Nephron (organoid): ENCODE results near the gene CD59.

Experiments used
- H3K27ac Mint-ChIP-seq, 3 experiments: 2 replicates each; pipeline ENCODE4 v1.8.0; 2020; ENCODE audit warnings: mixed read lengths in 3 of 3, mild to moderate bottlenecking in 2 of 3, moderate library complexity in 1 of 3
- H3K27me3 Mint-ChIP-seq: 2 replicates; pipeline ENCODE4 v1.8.0; 2021; ENCODE audit warnings: low read depth, mild to moderate bottlenecking, moderate library complexity, mixed read lengths
- H3K36me3 Mint-ChIP-seq: 2 replicates; pipeline ENCODE4 v1.8.0; 2020; ENCODE audit warnings: low read depth, mixed read lengths
- H3K4me1 Mint-ChIP-seq: 2 replicates; pipeline ENCODE4 v1.8.0; 2020; ENCODE audit warnings: mixed read lengths
- H3K4me3 Mint-ChIP-seq, 3 experiments: 2 replicates each; pipeline ENCODE4 v1.8.0; 2020; ENCODE audit warnings: mild to moderate bottlenecking in 3 of 3, mixed read lengths in 3 of 3, moderate library complexity in 2 of 3
- H3K9me3 Mint-ChIP-seq: 2 replicates; pipeline ENCODE4 v1.8.0; 2020; ENCODE audit warnings: mixed read lengths
- TF ChIP-seq, protein P1 (sequence below), 3 experiments: fragments of 200-600 bp; sonication (generic); IDR thresholded peaks; one replicate each; pipeline ENCODE4 v1.5.0; 2021; ENCODE audit warnings: antibody characterized with exemption in 3 of 3; ENCODE audit not compliant: unreplicated experiment in 3 of 3

CD59 gene

GRCh38 chr11:33741806-33742205 lies 5.6 kb upstream of the CD59 start:
- Mint-ChIP-seq H3K4me3 (no peak overlapping the region), H3K9me3 (no peaks in the 10 kb centered on the region), H3K4me1 (peaks cover 14% of the 10 kb centered on the region), H3K27me3 (peaks cover 3% of the 10 kb centered on the region), H3K36me3 (peaks cover 23% of the 10 kb centered on the region), H3K27ac (no peak overlapping the region)
- TF ChIP-seq, protein P1, sequence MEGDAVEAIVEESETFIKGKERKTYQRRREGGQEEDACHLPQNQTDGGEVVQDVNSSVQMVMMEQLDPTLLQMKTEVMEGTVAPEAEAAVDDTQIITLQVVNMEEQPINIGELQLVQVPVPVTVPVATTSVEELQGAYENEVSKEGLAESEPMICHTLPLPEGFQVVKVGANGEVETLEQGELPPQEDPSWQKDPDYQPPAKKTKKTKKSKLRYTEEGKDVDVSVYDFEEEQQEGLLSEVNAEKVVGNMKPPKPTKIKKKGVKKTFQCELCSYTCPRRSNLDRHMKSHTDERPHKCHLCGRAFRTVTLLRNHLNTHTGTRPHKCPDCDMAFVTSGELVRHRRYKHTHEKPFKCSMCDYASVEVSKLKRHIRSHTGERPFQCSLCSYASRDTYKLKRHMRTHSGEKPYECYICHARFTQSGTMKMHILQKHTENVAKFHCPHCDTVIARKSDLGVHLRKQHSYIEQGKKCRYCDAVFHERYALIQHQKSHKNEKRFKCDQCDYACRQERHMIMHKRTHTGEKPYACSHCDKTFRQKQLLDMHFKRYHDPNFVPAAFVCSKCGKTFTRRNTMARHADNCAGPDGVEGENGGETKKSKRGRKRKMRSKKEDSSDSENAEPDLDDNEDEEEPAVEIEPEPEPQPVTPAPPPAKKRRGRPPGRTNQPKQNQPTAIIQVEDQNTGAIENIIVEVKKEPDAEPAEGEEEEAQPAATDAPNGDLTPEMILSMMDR (IDR thresholded peaks at IDR 0.05; ENCODE audit: unreplicated experiment in 3 of 3) = no peak

DNA sequence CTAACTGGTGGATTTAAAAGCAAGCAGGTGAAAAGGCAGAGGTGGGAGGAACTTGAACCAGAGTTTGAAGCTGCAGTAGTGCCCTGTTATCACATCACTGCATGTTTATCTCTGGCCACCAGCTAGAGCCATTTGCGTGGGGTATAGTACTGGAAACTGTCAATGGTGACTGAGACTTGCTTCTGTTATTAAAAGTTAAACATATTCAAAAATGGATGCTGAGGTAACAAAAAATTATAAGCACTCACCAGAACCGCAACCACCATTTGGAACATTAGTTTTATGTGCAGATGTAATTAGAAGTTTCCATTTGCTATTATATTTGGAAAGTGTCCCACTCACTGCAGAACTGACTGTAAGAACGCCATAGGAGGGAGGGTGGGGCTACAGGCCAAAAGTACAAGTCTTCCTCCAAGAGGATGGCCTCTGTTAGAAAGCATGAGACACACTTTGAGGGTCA lies 1.2 kb upstream of the CD59 start:
- H3K4me1 Mint-ChIP-seq = peaks cover 41% of the 10 kb centered on the region

GRCh38 chr11:33735271-33736147 lies 714 bp downstream of the CD59 start:
- TF ChIP-seq, protein P1 (IDR thresholded peaks at IDR 0.05; ENCODE audit: unreplicated experiment in 3 of 3) = peak in 1 of 3 experiments; percentile 16
- H3K27ac Mint-ChIP-seq = peak overlapping the region; percentile 40 to 65 (median 58)
- H3K4me1 Mint-ChIP-seq = peaks cover 54% of the 10 kb centered on the region
- peak overlapping the region; percentile 88 to 95 (median 92) for H3K4me3 Mint-ChIP-seq
- peaks cover 3% of the 10 kb centered on the region for H3K27me3 Mint-ChIP-seq
- peaks cover 26% of the 10 kb centered on the region for H3K36me3 Mint-ChIP-seq
- H3K9me3 Mint-ChIP-seq = no peaks in the 10 kb centered on the region

More for the DNA sequence above, 1.2 kb upstream of the CD59 start:
- Mint-ChIP-seq H3K9me3 (no peaks in the 10 kb centered on the region), H3K36me3 (peaks cover 22% of the 10 kb centered on the region), H3K4me3 (peak overlapping the region; percentile 88 to 95 (median 92)), H3K27ac (peak overlapping the region; percentile 65 to 76 (median 67)), H3K27me3 (peaks cover 3% of the 10 kb centered on the region)
- TF ChIP-seq, protein P1 (IDR thresholded peaks at IDR 0.05; ENCODE audit: unreplicated experiment in 3 of 3) = no peak

DNA sequence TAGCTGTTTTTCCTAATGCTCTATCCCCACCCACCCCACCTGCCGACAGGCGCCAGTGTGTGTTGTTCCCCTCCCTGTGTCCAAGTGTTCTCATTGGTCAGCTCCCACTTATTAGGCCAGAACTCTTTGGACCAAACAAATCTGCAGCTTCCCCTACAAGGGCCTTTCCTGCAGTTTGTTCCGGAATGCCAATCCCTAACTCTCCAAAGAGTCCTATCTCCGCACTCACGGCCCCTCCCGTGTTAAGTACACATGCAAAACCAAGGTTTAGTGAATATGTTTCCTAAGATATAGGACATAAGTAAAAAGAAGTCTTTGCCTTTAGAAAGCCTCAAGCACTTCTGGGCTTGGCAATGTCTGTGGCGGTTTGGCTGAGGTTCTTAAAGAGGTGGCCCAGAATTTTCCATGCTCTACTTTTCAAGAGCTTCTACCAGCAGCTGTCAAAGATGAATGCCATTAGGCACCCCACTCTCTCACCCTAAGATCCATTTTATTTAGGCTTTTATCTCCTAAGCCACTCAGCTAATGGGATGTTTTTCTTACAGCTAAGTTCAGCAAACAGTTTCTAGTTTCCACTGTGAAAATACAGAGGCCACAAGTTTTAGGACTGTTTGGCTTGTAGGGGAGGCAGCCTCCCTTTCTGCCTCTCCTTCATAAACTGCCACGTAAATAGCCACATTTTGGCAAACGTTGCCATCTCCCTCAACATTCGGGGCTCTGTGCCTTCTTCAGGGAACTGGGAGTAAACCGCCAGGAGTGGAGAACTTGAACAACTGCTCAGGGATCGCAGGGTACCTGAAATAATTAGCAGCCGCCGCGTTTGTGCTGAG lies 1.6 kb downstream of the CD59 start:
- peak overlapping the region; percentile 88 to 95 (median 92) for H3K4me3 Mint-ChIP-seq
- H3K27me3 Mint-ChIP-seq = peaks cover 3% of the 10 kb centered on the region

DNA sequence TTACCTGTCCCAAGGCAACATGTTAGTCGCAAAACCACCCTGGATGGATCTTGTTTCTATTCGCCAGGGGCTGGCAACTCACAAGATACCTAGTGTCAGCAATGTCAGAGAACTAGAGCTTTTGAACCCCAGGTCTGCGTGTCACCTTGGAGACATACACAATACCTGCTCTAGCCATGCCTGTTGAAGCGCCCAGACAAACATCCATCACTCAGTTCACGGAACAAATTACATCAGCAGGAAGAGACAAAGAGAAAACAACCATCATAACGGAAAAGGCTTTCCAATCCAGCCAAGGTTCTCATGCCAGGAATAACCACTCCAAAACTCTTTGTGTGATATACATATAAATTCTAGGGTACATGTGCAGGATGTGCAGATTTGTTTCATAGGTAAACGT lies 2.2 kb downstream of the CD59 start:
- TF ChIP-seq, protein P1 (IDR thresholded peaks at IDR 0.05; ENCODE audit: unreplicated experiment in 3 of 3) = no peak
- Mint-ChIP-seq H3K4me3 (peak overlapping the region; percentile 88 to 95 (median 92)), H3K9me3 (no peaks in the 10 kb centered on the region), H3K27me3 (no peaks in the 10 kb centered on the region), H3K27ac (peak overlapping the region in 2 of 3 experiments; percentile 1 to 5), H3K36me3 (peaks cover 35% of the 10 kb centered on the region), H3K4me1 (peaks cover 63% of the 10 kb centered on the region)

More for the DNA sequence above, 1.6 kb downstream of the CD59 start:
- H3K27ac Mint-ChIP-seq = peak overlapping the region; percentile 40 to 65 (median 58)
- peaks cover 31% of the 10 kb centered on the region for H3K36me3 Mint-ChIP-seq
- TF ChIP-seq, protein P1 (IDR thresholded peaks at IDR 0.05; ENCODE audit: unreplicated experiment in 3 of 3) = no peak
- no peaks in the 10 kb centered on the region for H3K9me3 Mint-ChIP-seq
- H3K4me1 Mint-ChIP-seq = peaks cover 57% of the 10 kb centered on the region
